GM13976 (cell line): ENCODE results near the gene SLC2A11.

Experiments
- DNase-seq: peaks from one replicate; pipeline ENCODE4 v3.0.0; 2012; ENCODE audit warnings: low spot score
- CTCF ChIP-seq: IDR thresholded peaks from 2 replicates; pipeline ENCODE4 v1.5.1; 2012; ENCODE audit warnings: borderline replicate concordance, mild to moderate bottlenecking; ENCODE audit not compliant: insufficient read depth; ENCODE audit errors: extremely low read depth, missing control alignments, control extremely low read depth
- in situ Hi-C: fragments of 300-500 bp; cut with MboI; formaldehyde crosslinking; loops from one replicate; pipeline ENCODE4 v1.12.0; 2022; ENCODE audit warnings: low sequenced_read_pairs, mixed read lengths, inconsistent platforms; ENCODE audit not compliant: unreplicated experiment

Gene SLC2A11

GRCh38 chr22:23841736-23842445 lies 15.8 kb upstream of the SLC2A11 start:
- no peak for DNase-seq
- in situ Hi-C loops = loop anchor here (10.0 kb wide), 1 partner anchor 297 kb away; no protein-coding TSS in a partner anchor
- TF ChIP-seq CTCF = no peak

DNA sequence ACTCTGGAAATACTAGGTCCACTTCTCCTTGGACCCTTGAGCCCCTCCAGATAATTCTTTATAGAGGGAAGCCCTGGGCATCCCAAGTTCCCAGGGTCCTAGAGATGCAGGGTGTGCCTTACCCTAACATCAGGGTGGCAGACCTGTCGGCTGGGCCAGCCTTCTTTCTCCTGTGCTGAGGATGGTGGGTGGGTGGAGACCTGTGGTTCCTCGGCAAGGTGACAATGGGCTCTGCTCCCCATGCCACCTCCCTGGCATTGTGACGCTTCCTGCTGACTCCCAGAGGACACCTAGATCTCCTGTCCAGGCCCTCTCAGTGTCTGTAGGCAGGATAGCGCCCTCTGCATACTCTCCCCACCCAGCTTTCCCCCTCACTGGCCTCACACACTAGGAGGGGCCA lies 15.1 kb upstream of the SLC2A11 start:
- no peak for DNase-seq
- in situ Hi-C loops = loop anchor here (10.0 kb wide), 1 partner anchor 298 kb away; no protein-coding TSS in a partner anchor
- TF ChIP-seq CTCF = no peak

- no peak for DNase-seq
- in situ Hi-C loops = loop anchor here (10.0 kb wide), 1 partner anchor 300 kb away; no protein-coding TSS in a partner anchor
- TF ChIP-seq CTCF = no peak
Measured at GRCh38 chr22:23844739-23845202, 12.9 kb upstream of the SLC2A11 start.

GRCh38 chr22:23845265-23846080 lies 12.2 kb upstream of the SLC2A11 start:
- TF ChIP-seq CTCF = no peak
- in situ Hi-C loops = loop anchor here (10.0 kb wide), 1 partner anchor 301 kb away; no protein-coding TSS in a partner anchor
- no peak for DNase-seq

GRCh38 chr22:23846081-23846469 lies 11.6 kb upstream of the SLC2A11 start:
- no peak for TF ChIP-seq CTCF
- in situ Hi-C loops = loop anchor here (10.0 kb wide), 1 partner anchor 301 kb away; no protein-coding TSS in a partner anchor
- no peak for DNase-seq

GRCh38 chr22:23847310-23847920 lies 10.3 kb upstream of the SLC2A11 start:
- in situ Hi-C loops = loop anchor here (10.0 kb wide), 1 partner anchor 303 kb away; no protein-coding TSS in a partner anchor
- no peak for DNase-seq
- no peak for TF ChIP-seq CTCF
